ENCODE measurements around the gene CPLX1.

The CPLX1 gene

DNA sequence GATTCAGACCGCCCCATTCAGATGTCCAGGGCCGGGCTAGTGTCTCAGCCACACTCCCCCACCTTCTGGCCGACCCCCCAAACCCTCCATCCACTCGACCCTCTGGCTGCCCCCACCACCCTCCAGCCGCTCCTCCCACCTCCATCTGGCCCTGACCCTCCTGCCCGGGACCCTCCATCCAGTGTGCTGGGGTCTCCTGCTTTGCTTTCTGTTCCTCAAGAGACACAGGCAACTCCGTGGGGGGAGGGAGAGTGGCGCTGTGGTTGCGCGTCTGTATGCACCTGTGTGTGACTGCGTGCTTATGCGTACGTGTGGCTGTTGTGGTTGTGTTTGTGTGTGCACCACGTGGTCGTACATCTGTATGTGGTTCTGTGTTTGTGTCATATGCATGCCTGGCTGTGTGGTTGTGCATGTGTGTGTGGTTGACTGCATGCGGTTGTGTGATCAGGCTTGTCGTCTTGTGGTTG lies 33.3 kb downstream of the CPLX1 start:
- TF ChIP-seq CEBPB (IDR thresholded peaks at IDR 0.05) (no peak), YY1 (IDR thresholded peaks at IDR 0.05; ENCODE audit: low read depth) (no peak), EP300 (IDR thresholded peaks at IDR 0.05; ENCODE audit: borderline replicate concordance) (no peak), TEAD4 (IDR thresholded peaks at IDR 0.05) (no peak), CREB1 (IDR thresholded peaks at IDR 0.05; ENCODE audit: low read depth) (no peak), TAF1 (IDR thresholded peaks at IDR 0.05; ENCODE audit: low read depth) (no peak), FOXM1 (IDR thresholded peaks at IDR 0.05; ENCODE audit: borderline replicate concordance, low read depth) (no peak)
- TF ChIP-seq, protein P1, sequence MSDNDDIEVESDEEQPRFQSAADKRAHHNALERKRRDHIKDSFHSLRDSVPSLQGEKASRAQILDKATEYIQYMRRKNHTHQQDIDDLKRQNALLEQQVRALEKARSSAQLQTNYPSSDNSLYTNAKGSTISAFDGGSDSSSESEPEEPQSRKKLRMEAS (IDR thresholded peaks at IDR 0.05) = no peak

DNA sequence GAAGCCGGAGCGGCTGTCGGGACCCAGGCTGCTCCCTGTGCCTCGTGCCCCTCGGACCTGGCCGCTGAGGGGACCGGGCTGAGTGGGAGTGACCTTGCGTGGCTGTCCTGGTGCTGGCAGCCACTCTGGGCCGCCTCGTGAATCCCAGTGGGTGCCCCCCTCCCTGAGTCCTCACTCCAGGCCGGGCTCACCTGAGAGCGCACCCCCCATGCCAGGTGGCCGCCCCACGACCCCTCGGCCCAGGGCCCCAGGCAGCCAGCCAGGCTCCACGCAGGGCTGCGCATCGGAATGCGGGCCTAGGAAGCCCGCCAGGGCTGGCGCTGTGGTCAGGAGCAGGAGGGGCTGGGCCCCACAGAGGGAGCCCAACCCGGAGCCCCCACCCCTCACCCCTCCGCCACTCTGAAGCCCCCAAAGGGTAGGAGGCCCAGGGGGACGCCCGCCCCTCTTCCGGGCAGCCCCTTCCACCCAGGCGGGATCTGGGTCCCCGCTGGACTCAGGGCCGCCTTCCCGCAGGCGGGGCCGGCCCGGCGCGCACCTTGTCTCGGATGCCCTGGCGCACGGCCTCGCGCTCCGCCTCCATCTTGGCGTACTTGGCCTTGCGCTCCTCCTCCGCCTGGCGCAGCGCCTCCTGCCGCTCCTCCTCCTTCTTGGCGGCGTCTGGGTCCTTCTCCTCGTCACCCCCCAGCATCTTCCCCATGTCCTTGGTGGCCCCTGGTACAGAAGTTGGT lies 33.9 kb downstream of the CPLX1 start:
- no peak for TF ChIP-seq EGR1 (IDR thresholded peaks at IDR 0.05)
- TF ChIP-seq CEBPB (IDR thresholded peaks at IDR 0.05) = no peak
- TF ChIP-seq, protein P2, sequence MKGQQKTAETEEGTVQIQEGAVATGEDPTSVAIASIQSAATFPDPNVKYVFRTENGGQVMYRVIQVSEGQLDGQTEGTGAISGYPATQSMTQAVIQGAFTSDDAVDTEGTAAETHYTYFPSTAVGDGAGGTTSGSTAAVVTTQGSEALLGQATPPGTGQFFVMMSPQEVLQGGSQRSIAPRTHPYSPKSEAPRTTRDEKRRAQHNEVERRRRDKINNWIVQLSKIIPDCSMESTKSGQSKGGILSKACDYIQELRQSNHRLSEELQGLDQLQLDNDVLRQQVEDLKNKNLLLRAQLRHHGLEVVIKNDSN (IDR thresholded peaks at IDR 0.05) = no peak
- no peak for TF ChIP-seq EP300 (IDR thresholded peaks at IDR 0.05; ENCODE audit: borderline replicate concordance)
- TF ChIP-seq, protein P1 (IDR thresholded peaks at IDR 0.05) = no peak
- TF ChIP-seq YY1 (IDR thresholded peaks at IDR 0.05; ENCODE audit: low read depth) = no peak
- no peak for TF ChIP-seq NFIC (IDR thresholded peaks at IDR 0.05)
- no peak for TF ChIP-seq CREB1 (IDR thresholded peaks at IDR 0.05; ENCODE audit: low read depth)
- no peak for TF ChIP-seq TEAD4 (IDR thresholded peaks at IDR 0.05)
- TF ChIP-seq FOXM1 (IDR thresholded peaks at IDR 0.05; ENCODE audit: borderline replicate concordance, low read depth) = no peak
- no peak for TF ChIP-seq RAD21 (IDR thresholded peaks at IDR 0.05; ENCODE audit: low read depth)
- TF ChIP-seq, protein P3, sequence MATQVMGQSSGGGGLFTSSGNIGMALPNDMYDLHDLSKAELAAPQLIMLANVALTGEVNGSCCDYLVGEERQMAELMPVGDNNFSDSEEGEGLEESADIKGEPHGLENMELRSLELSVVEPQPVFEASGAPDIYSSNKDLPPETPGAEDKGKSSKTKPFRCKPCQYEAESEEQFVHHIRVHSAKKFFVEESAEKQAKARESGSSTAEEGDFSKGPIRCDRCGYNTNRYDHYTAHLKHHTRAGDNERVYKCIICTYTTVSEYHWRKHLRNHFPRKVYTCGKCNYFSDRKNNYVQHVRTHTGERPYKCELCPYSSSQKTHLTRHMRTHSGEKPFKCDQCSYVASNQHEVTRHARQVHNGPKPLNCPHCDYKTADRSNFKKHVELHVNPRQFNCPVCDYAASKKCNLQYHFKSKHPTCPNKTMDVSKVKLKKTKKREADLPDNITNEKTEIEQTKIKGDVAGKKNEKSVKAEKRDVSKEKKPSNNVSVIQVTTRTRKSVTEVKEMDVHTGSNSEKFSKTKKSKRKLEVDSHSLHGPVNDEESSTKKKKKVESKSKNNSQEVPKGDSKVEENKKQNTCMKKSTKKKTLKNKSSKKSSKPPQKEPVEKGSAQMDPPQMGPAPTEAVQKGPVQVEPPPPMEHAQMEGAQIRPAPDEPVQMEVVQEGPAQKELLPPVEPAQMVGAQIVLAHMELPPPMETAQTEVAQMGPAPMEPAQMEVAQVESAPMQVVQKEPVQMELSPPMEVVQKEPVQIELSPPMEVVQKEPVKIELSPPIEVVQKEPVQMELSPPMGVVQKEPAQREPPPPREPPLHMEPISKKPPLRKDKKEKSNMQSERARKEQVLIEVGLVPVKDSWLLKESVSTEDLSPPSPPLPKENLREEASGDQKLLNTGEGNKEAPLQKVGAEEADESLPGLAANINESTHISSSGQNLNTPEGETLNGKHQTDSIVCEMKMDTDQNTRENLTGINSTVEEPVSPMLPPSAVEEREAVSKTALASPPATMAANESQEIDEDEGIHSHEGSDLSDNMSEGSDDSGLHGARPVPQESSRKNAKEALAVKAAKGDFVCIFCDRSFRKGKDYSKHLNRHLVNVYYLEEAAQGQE (IDR thresholded peaks at IDR 0.05; ENCODE audit: low read depth) = no peak
- no peak for TF ChIP-seq TCF12 (IDR thresholded peaks at IDR 0.05; ENCODE audit: low read depth)
- no peak for TF ChIP-seq TAF1 (IDR thresholded peaks at IDR 0.05; ENCODE audit: low read depth)
- TF ChIP-seq ZBTB7A (IDR thresholded peaks at IDR 0.05; ENCODE audit: low read depth) = no peak

DNA sequence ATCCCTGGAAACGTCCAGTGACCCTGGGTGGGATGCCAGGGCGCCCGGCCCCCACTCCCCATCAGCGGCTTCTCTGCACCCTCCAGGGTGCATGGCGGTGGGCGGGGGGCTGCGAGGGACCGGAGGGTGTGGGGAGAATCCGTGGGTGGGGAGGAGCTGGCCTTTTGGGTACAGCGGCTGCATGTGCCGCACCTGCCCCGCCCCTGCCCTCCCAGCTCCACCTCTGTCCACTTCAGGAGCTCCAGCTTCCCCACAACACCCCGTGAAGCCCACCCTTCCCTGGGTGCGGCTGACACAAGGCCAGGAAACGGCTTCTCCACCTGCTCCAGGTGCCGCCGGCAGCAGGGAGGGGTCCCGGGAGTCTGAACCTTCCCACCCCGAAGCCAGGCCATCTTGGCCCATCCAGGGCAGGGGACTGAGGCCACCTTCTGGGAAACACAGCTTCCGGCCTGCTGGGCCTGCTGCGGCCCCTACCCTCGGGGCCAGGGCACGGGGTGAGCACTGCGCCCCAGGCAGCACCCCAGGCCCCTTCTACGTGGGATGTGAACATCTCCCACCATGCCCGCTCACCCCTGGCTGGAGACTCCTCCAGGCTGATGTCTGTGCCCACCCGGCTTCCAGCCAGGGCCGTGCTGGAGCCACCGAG lies 34.6 kb downstream of the CPLX1 start:
- TF ChIP-seq TAF1 (IDR thresholded peaks at IDR 0.05; ENCODE audit: low read depth) = no peak
- TF ChIP-seq FOXM1 (IDR thresholded peaks at IDR 0.05; ENCODE audit: borderline replicate concordance, low read depth) = no peak
- TF ChIP-seq TEAD4 (IDR thresholded peaks at IDR 0.05) = no peak

DNA sequence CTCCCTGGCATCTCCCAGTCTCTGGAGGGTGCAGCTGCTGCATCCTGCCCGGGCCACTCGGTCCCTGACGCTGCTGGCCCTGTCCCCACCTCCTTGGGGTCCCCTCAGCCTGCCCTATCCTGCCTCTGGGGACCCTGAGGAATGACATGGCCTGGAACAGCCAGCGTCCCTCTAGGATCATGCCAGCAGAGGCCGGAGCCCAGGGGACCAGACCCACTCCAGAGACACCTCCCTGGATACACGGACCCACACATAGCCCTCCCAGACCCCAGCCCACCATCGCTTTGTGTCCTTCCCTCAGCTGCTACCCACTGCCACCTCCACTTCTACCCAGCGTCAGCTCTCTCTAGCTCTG lies 35.5 kb downstream of the CPLX1 start:
- no peak for TF ChIP-seq YY1 (IDR thresholded peaks at IDR 0.05; ENCODE audit: low read depth)
- TF ChIP-seq CREB1 (IDR thresholded peaks at IDR 0.05; ENCODE audit: low read depth) = no peak
- no peak for TF ChIP-seq RAD21 (IDR thresholded peaks at IDR 0.05; ENCODE audit: low read depth)
- TF ChIP-seq, protein P3 (IDR thresholded peaks at IDR 0.05; ENCODE audit: low read depth) = no peak
- TF ChIP-seq NFIC (IDR thresholded peaks at IDR 0.05) = no peak
- no peak for TF ChIP-seq EP300 (IDR thresholded peaks at IDR 0.05; ENCODE audit: borderline replicate concordance)

DNA sequence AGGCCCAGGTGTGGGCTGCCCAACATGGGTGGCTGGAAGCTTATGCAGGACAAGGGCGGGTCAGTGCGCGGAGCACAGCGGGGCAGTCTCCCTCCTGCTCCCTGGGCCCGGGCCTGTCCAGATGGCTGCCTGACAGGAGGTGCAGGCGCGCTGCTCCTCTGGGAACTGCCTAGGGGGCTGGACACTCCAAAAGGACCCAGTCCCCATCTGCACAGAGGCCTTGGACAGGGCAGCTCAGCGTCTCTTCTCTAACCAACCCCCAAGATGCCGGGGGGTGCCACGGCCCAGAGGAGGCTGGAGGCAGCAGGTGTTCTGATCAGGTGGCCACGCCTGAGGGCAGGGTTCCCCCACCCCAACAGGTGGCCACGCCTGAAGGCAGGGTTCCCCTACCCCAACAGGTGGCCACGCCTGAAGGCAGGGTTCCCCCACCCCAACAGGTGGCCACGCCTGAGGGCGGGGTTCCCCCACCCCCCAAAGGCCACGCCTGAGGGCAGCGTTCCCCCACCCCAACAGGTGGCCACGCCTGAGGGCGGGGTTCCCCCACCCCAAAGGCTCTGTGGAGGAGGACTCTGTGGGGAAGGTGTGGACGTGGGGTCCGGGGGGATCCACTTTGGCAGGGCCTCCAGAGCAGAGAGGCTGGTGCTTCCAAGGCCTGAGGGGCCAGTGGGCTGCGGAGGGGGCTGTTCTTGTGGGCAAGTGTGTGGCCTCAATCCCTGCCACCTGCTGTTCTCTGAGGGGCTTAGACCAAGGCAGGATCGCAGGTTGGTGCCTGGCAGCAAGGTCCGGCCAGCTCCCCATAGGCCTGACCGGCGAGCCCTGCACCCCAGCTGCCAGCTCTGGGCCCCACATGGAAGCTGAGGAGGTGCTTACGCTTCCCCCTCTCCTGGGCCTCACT lies 36.1 kb downstream of the CPLX1 start:
- TF ChIP-seq, protein P2 (IDR thresholded peaks at IDR 0.05) = no peak
- TF ChIP-seq, protein P3 (IDR thresholded peaks at IDR 0.05; ENCODE audit: low read depth) = no peak
- TF ChIP-seq CREB1 (IDR thresholded peaks at IDR 0.05; ENCODE audit: low read depth) (no peak), FOXM1 (IDR thresholded peaks at IDR 0.05; ENCODE audit: borderline replicate concordance, low read depth) (no peak)
- TF ChIP-seq, protein P1 (IDR thresholded peaks at IDR 0.05) = no peak

All from Ishikawa (cell line).